Lower lobe of right lung (tissue), 2 donors: Measurements from ENCODE around the gene EXOC4. TPM values are rescaled to one million over a fixed set of nuclear protein-coding genes. Genes with fewer than 3 reads are reported as not detected.

ENCODE experiments used
- ATAC-seq, 2 donors: fragments of 200-7000 bp; cut with Tn5 transposase; one replicate each; pipeline ENCODE4 v1.9.1; 2020 to 2022; ENCODE audit warnings: mild to moderate bottlenecking in 2 of 2, moderate library complexity in 2 of 2
- DNase-seq: peaks from one replicate; pipeline ENCODE4 v3.0.0-alpha.2; 2020
- H3K27ac ChIP-seq: fragments of 200-600 bp; one replicate; pipeline ENCODE4 v1.8.0; 2022
- H3K27me3 ChIP-seq: fragments of 200-600 bp; one replicate; pipeline ENCODE4 v1.8.0; 2022; ENCODE audit warnings: low read depth
- H3K36me3 ChIP-seq: fragments of 200-600 bp; one replicate; pipeline ENCODE4 v1.8.0; 2022; ENCODE audit warnings: mild to moderate bottlenecking
- H3K4me1 ChIP-seq: fragments of 200-600 bp; one replicate; pipeline ENCODE4 v1.8.0; 2022
- H3K4me3 ChIP-seq: fragments of 200-600 bp; one replicate; pipeline ENCODE4 v1.8.0; 2022; ENCODE audit warnings: mild to moderate bottlenecking
- H3K9me3 ChIP-seq: fragments of 200-600 bp; one replicate; pipeline ENCODE4 v1.8.0; 2022
- CTCF ChIP-seq: fragments of 200-600 bp; IDR thresholded peaks from one replicate; pipeline ENCODE4 v1.8.0; 2022; ENCODE audit warnings: antibody characterized with exemption, mild to moderate bottlenecking
- intact Hi-C: fragments of 100-400 bp; cut with DNase I; formaldehyde crosslinking; loops from one replicate; pipeline ENCODE4 v1.11.0; 2022
- total RNA-seq: library from RNA; stranded (reverse); fragmentation: NEBNext Ultra II Directional; extraction: Animal tissue kit (Norgen Biotek cat#: 25700); gene quantifications from one replicate; pipeline ENCODE4 v1.2.1, GENCODE V29; 2021
- donor health status: DM: no; HTN: yes; CAD: no; lungs with severe emphysema.

The EXOC4 gene
- total RNA-seq, 1 donor from 2014 or later, result 80.2 TPM

- H3K4me1 ChIP-seq, result no peaks in the 10 kb centered on the region
- no peak for ATAC-seq
- no peak for DNase-seq
- no peak for TF ChIP-seq CTCF
- no peak overlapping the region for H3K27ac ChIP-seq
- H3K4me3 ChIP-seq, result no peak overlapping the region
- no peaks in the 10 kb centered on the region for H3K9me3 ChIP-seq
- no peaks in the 10 kb centered on the region for H3K36me3 ChIP-seq
- no peaks in the 10 kb centered on the region for H3K27me3 ChIP-seq
- intact Hi-C loops, result no loop called here
Measured at GRCh38 chr7:133564484-133564883, 311.6 kb downstream of the EXOC4 start.

- Histone ChIP-seq H3K4me1 (no peaks in the 10 kb centered on the region), H3K9me3 (no peaks in the 10 kb centered on the region), H3K4me3 (no peak overlapping the region), H3K27ac (no peak overlapping the region), H3K27me3 (no peaks in the 10 kb centered on the region), H3K36me3 (no peaks in the 10 kb centered on the region)
- no peak for ATAC-seq
- intact Hi-C loops, result no loop called here
- no peak for DNase-seq
- TF ChIP-seq CTCF, result no peak
Measured at GRCh38 chr7:133568544-133568943, 315.7 kb downstream of the EXOC4 start.

- no peaks in the 10 kb centered on the region for H3K36me3 ChIP-seq
- H3K9me3 ChIP-seq, result no peaks in the 10 kb centered on the region
- intact Hi-C loops, result no loop called here
- ATAC-seq (no peak), DNase-seq (no peak)
- no peaks in the 10 kb centered on the region for H3K4me1 ChIP-seq
- no peak for TF ChIP-seq CTCF
- no peak overlapping the region for H3K27ac ChIP-seq
- H3K27me3 ChIP-seq, result no peaks in the 10 kb centered on the region
- H3K4me3 ChIP-seq, result no peak overlapping the region
Measured at GRCh38 chr7:133570321-133570720, 317.4 kb downstream of the EXOC4 start.

- Histone ChIP-seq H3K4me3 (no peak overlapping the region), H3K27me3 (no peaks in the 10 kb centered on the region), H3K9me3 (no peaks in the 10 kb centered on the region), H3K4me1 (no peaks in the 10 kb centered on the region), H3K27ac (no peak overlapping the region), H3K36me3 (no peaks in the 10 kb centered on the region)
- ATAC-seq (no peak), DNase-seq (no peak)
- TF ChIP-seq CTCF, result no peak
- intact Hi-C loops, result no loop called here
Measured at GRCh38 chr7:133571076-133571475, 318.2 kb downstream of the EXOC4 start.

GRCh38 chr7:133572087-133572486 is 319.2 kb downstream of the EXOC4 start:
- intact Hi-C loops, result no loop called here
- no peak for TF ChIP-seq CTCF
- Histone ChIP-seq H3K36me3 (no peaks in the 10 kb centered on the region), H3K9me3 (no peaks in the 10 kb centered on the region), H3K4me1 (no peaks in the 10 kb centered on the region), H3K4me3 (no peak overlapping the region), H3K27me3 (no peaks in the 10 kb centered on the region), H3K27ac (no peak overlapping the region)
- DNase-seq (no peak), ATAC-seq (no peak)

- intact Hi-C loops, result no loop called here
- Histone ChIP-seq H3K4me3 (no peak overlapping the region), H3K27me3 (no peaks in the 10 kb centered on the region), H3K9me3 (no peaks in the 10 kb centered on the region), H3K27ac (no peak overlapping the region), H3K36me3 (no peaks in the 10 kb centered on the region), H3K4me1 (no peaks in the 10 kb centered on the region)
- DNase-seq (no peak), ATAC-seq (no peak)
- TF ChIP-seq CTCF, result no peak
Measured at GRCh38 chr7:133572843-133573242, 320.0 kb downstream of the EXOC4 start.
